Measurements from ENCODE around the gene VPS41.

- TF ChIP-seq CTCF (tag by site-specific recombination; IDR thresholded peaks at IDR 0.05) (no peak), ZNF664 (tag by site-specific recombination; IDR thresholded peaks at IDR 0.05) (no peak), ELK4 (IDR thresholded peaks at IDR 0.05; ENCODE audit: borderline replicate concordance, low read depth, low read length) (no peak), ZBTB7A (tag by site-specific recombination; IDR thresholded peaks at IDR 0.05; ENCODE audit: low read depth) (no peak), ZNF747 (tag by site-specific recombination; IDR thresholded peaks at IDR 0.05) (no peak), ZNF274 (IDR thresholded peaks at IDR 0.05; ENCODE audit: low read length) (no peak), ZNF274 (tag by site-specific recombination; IDR thresholded peaks at IDR 0.05; ENCODE audit: borderline replicate concordance) (no peak), ZNF24 (tag by site-specific recombination; IDR thresholded peaks at IDR 0.05) (no peak), TCF7L2 (IDR thresholded peaks at IDR 0.05; ENCODE audit: borderline replicate concordance, low read depth, low read length) (no peak), ZSCAN30 (tag by site-specific recombination; IDR thresholded peaks at IDR 0.05) (no peak), ZNF549 (tag by site-specific recombination; IDR thresholded peaks at IDR 0.05) (no peak), ZNF366 (tag by site-specific recombination; conservative IDR thresholded peaks at IDR 0.05) (no peak), ZNF600 (tag by site-specific recombination; IDR thresholded peaks at IDR 0.05) (no peak)
These were observed 230.9 kb downstream of the VPS41 start for GRCh38 chr7:38677981-38678697.

All from HEK293 (cell line).